Hepatocyte (in vitro differentiated cells): Measurements from ENCODE around the gene PPBP. TPM values are rescaled to one million over a fixed set of nuclear protein-coding genes. Genes with fewer than 3 reads are reported as not detected.

Source experiments
- DNase-seq: peaks from one replicate; pipeline ENCODE4 v3.0.0-alpha.2; 2016; ENCODE audit warnings: low spot score
- H2AFZ ChIP-seq: fragments of 200-600 bp; sonication (generic); 2 replicates; pipeline ENCODE4 v1.6.0; 2016; ENCODE audit warnings: antibody characterized with exemption, mild to moderate bottlenecking
- H3K27ac ChIP-seq: fragments of 200-600 bp; sonication (generic); 2 replicates; pipeline ENCODE4 v1.5.1; 2016; ENCODE audit warnings: mild to moderate bottlenecking
- H3K27me3 ChIP-seq: fragments of 200-600 bp; sonication (generic); 2 replicates; pipeline ENCODE4 v1.6.1; 2016
- H3K36me3 ChIP-seq: fragments of 200-600 bp; sonication (generic); replicated peaks from 2 replicates; pipeline ENCODE4 v1.5.1; 2016; ENCODE audit warnings: low read depth; ENCODE audit not compliant: insufficient read depth
- H3K4me1 ChIP-seq: fragments of 200-600 bp; sonication (generic); 2 replicates; pipeline ENCODE4 v1.5.1; 2016; ENCODE audit warnings: mild to moderate bottlenecking, moderate library complexity; ENCODE audit not compliant: insufficient read depth
- H3K4me2 ChIP-seq: fragments of 200-600 bp; sonication (generic); 2 replicates; pipeline ENCODE4 v1.6.0; 2016
- H3K4me3 ChIP-seq: fragments of 200-600 bp; sonication (generic); 2 replicates; pipeline ENCODE4 v1.5.1; 2016; ENCODE audit warnings: mild to moderate bottlenecking
- H3K79me2 ChIP-seq: fragments of 200-600 bp; sonication (generic); 2 replicates; pipeline ENCODE4 v1.6.0; 2017; ENCODE audit warnings: mild to moderate bottlenecking
- H3K9me2 ChIP-seq: fragments of 200-600 bp; sonication (generic); replicated peaks from 2 replicates; pipeline ENCODE4 v1.6.0; 2017; ENCODE audit warnings: mild to moderate bottlenecking; ENCODE audit not compliant: insufficient read depth
- H3K9me3 ChIP-seq: fragments of 200-600 bp; sonication (generic); 2 replicates; pipeline ENCODE4 v1.5.1; 2016; ENCODE audit warnings: low read depth, mild to moderate bottlenecking
- H4K20me1 ChIP-seq: fragments of 200-600 bp; sonication (generic); 2 replicates; pipeline ENCODE4 v1.6.0; 2016; ENCODE audit warnings: mild to moderate bottlenecking; ENCODE audit not compliant: insufficient read depth, poor library complexity, severe bottlenecking
- CTCF ChIP-seq: fragments of 200-600 bp; sonication (generic); IDR thresholded peaks from 2 replicates; pipeline ENCODE4 v1.5.1; 2016; ENCODE audit warnings: antibody characterized with exemption, mild to moderate bottlenecking; ENCODE audit not compliant: poor library complexity
- EZH2 ChIP-seq: fragments of 200-600 bp; sonication (generic); IDR thresholded peaks from 2 replicates; pipeline ENCODE4 v1.6.1; 2016; ENCODE audit warnings: antibody characterized with exemption, mild to moderate bottlenecking, borderline replicate concordance
- EZH2phosphoT487 ChIP-seq: fragments of 200-600 bp; sonication (generic); IDR thresholded peaks from one replicate; pipeline ENCODE4 v1.6.1; 2018; ENCODE audit warnings: antibody characterized with exemption, mild to moderate bottlenecking, low read depth, moderate library complexity; ENCODE audit not compliant: unreplicated experiment, severe bottlenecking
- WGBS: methylation state at CpG from one replicate; pipeline ENCODE4 v1.1.6; 2016; ENCODE audit warnings: low lambda C conversion rate; ENCODE audit errors: missing lambda C conversion rate; 5-methylcytosine and 5-hydroxymethylcytosine counted together
- polyA plus RNA-seq: library from polyadenylated mRNA; unstranded; fragments of >200 nt; fragmentation: Nextera tagmentation; extraction: Ambion mirVana; gene quantifications from 2 replicates; pipeline ENCODE4 v1.2.1, GENCODE V29; 2016
- total RNA-seq: library from RNA; depleted of rRNA; stranded (reverse); fragments of >200 nt; gene quantifications from 2 replicates; pipeline ENCODE4 v1.2.3, GENCODE V29; 2014

PPBP gene
- total and polyA plus RNA-seq, 2 experiments from 2014 or later: 1.2 TPM; not detected in 1

DNA sequence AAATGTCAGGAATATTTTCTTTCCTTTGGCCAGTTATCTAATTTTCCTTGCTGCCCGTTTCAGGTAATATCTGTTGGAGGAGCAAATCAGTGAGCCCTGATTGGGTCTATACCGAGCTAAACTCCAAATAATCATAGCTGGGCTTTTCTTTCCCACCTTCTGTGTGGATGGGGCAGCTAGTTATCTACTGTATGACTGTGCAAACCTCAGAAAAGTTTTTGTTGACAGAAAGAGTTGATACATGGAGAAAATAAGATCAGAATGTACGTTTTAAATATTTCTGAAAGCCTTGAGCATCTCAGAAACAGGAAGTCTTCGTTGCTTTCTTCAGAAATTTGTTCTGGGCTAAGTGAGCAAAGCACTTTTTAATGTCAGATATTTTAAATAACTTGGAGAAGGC is 16.7 kb upstream of the PPBP start:
- Histone ChIP-seq H3K36me3 (no peaks in the 10 kb centered on the region), H3K27ac (peak overlapping the region; percentile 89), H3K9me2 (no peaks in the 10 kb centered on the region), H3K79me2 (no peaks in the 10 kb centered on the region), H4K20me1 (no peaks in the 10 kb centered on the region), H2AFZ (no peak overlapping the region), H3K4me1 (peaks cover 9% of the 10 kb centered on the region), H3K9me3 (no peaks in the 10 kb centered on the region), H3K27me3 (no peaks in the 10 kb centered on the region), H3K4me2 (peak overlapping the region; percentile 54), H3K4me3 (no peak overlapping the region)
- no peak for DNase-seq
- WGBS: 63% methylated on average over 4 of the region's 4 CpGs
- TF ChIP-seq EZH2 (no peak), CTCF (no peak), EZH2phosphoT487 (no peak)

DNA sequence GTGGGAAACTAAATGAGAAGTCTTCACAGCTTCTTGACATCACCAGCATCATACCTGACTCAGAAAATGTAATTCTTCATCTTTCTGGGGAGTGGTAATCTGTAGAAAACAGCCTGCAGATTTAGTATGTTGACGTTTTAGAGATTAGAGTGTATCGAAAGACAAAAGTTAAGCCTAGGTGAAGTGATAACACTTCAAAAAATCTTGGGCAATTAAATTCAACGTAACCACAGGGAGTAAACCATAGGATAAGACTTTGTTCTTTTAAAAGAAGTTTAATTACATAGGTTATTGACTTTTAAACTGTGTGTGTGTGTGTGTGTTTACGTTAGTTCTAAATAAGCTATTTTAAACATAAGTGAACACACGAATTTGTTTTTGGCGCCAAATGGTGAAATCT is 12.3 kb upstream of the PPBP start:
- no peaks in the 10 kb centered on the region for H3K36me3 ChIP-seq
- H4K20me1 ChIP-seq: no peaks in the 10 kb centered on the region
- no peaks in the 10 kb centered on the region for H3K79me2 ChIP-seq
- no peak for DNase-seq
- 49% methylated on average over 6 of the region's 6 CpGs for WGBS
- no peak overlapping the region for H3K27ac ChIP-seq
- H3K4me2 ChIP-seq: no peak overlapping the region
- no peaks in the 10 kb centered on the region for H3K9me3 ChIP-seq
- TF ChIP-seq EZH2 (no peak), EZH2phosphoT487 (no peak), CTCF (no peak)
- H3K4me1 ChIP-seq: peaks cover 8% of the 10 kb centered on the region
- no peak overlapping the region for H3K4me3 ChIP-seq
- no peak overlapping the region for H2AFZ ChIP-seq
- peaks cover 16% of the 10 kb centered on the region for H3K27me3 ChIP-seq
- H3K9me2 ChIP-seq: no peaks in the 10 kb centered on the region

- H3K27ac ChIP-seq: peak within 1 kb of the TSS; percentile 30
- H3K9me3 ChIP-seq: no peaks in the 10 kb centered on the region
- peaks cover 8% of the 10 kb centered on the region for H3K4me1 ChIP-seq
- peak; percentile 68 for DNase-seq
- TF ChIP-seq EZH2phosphoT487 (no peak), EZH2 (peak; percentile 21)
- H3K79me2 ChIP-seq: no peaks in the 10 kb centered on the region
- H2AFZ ChIP-seq: peak within 1 kb of the TSS; percentile 55
- H3K4me2 ChIP-seq: peak within 1 kb of the TSS; percentile 86
- 11% methylated on average over 43 of the region's 46 CpGs for WGBS
- H3K4me3 ChIP-seq: peak within 1 kb of the TSS; percentile 27
- H3K36me3 ChIP-seq: no peaks in the 10 kb centered on the region
- peaks cover 16% of the 10 kb centered on the region for H3K27me3 ChIP-seq
- no peaks in the 10 kb centered on the region for H4K20me1 ChIP-seq
- H3K9me2 ChIP-seq: no peaks in the 10 kb centered on the region
These were observed 10.3 kb upstream of the PPBP start, which contains the start of gene CXCL5 for GRCh38 chr4:73998040-73999011. Gene CXCL5 (minus strand): TSS chr4:73998677. CDS start chr4:73998581, 96 bp downstream.

DNA sequence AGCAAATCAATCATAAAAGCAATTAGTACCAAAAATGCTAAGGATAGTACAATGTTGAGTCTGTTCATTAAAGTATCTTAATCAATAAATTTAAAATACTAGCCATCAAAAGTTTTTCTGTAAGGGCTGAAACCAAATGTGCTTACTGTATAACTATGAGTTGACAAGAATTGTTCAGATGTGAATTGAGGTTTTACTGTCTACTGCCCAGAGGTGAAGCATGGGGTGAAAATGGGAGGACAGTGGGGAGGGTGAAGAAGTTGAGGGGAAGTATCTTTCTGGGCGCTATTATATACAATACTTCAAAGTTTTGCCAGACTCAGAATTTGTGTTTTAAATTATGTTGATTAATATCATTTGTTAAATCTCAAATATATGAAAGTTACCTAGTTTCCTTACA is 4.1 kb upstream of the PPBP start:
- TF ChIP-seq CTCF (no peak), EZH2phosphoT487 (no peak), EZH2 (no peak)
- no peak for DNase-seq

More for the DNA sequence above, 4.1 kb upstream of the PPBP start:
- Histone ChIP-seq H2AFZ (no peak overlapping the region), H3K4me2 (no peak overlapping the region), H3K27ac (no peak overlapping the region), H3K79me2 (no peaks in the 10 kb centered on the region), H3K4me1 (no peaks in the 10 kb centered on the region), H3K36me3 (no peaks in the 10 kb centered on the region), H3K4me3 (no peak overlapping the region), H4K20me1 (no peaks in the 10 kb centered on the region), H3K9me3 (no peaks in the 10 kb centered on the region), H3K9me2 (no peaks in the 10 kb centered on the region), H3K27me3 (peaks cover under 1% of the 10 kb centered on the region)
- 77% methylated on average over 1 of the region's 1 CpG for WGBS
